HG02938 (cell line): Measurements from ENCODE around the gene HMCN2.
"Not testable (repeated sequence)": the region's sequence is repeated elsewhere in the genome, so short reads cannot be mapped to it uniquely, and the experiment has no call there.

Experiments
- ATAC-seq: cut with Tn5 transposase; IDR thresholded peaks from one replicate; pipeline ENCODE4 v1.9.1; 2021; ENCODE audit warnings: mild to moderate bottlenecking, moderate library complexity; ENCODE audit not compliant: unreplicated experiment

Gene HMCN2

DNA sequence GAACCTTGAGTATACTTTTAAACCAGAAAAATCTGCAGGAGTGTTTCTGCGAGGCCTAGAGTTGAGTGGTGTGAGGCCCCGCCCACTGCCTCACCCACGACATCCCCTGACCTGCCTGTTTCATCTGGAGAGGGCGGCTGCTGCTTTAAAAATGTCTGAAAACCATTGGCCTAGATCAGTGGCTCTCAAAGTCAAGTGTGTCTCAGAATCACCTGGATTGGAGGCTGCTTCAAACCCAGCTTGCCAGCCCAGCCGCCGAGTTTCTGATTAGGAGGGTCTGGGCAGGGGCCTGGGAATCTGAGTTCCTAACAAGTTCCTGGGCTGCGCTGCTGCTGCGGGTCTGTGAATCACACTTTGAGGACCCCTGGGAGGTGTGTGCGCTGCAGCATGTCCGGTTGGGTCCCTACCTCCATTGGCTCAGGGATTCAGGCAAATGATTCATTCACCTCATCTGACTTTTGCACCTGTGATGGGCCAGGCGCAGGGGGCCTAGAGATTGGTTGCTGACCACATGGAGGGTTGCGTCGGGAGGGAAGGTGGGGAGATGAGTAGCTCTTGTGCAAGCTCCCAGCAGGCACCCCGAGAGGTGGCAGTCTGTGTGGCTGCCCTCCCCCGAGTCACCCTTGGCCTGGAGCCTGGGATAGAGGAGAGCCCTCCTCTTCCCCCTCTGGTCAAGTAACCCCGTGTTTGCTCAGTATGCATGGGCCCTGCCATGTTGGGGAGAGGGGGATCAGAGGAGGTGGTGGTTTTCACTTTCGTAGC lies 27.6 kb upstream of the HMCN2 start:
- ATAC-seq = no peak

DNA sequence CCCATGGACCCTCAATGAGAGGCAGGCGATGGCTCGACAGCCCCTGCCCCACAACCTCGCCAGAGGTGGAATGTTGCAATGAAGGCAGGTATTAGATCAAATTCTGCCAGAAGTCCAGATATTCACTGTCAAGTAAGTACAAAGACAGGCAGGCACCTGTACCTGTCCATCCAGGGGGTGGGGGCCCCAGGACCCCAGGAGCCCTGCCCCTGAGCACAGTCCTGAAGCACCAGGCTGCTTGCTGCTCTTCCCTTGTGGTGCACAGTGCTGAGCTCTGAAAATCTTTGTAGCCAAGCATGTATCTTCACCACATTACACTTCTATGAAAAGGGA lies 26.2 kb upstream of the HMCN2 start:
- no peak for ATAC-seq

DNA sequence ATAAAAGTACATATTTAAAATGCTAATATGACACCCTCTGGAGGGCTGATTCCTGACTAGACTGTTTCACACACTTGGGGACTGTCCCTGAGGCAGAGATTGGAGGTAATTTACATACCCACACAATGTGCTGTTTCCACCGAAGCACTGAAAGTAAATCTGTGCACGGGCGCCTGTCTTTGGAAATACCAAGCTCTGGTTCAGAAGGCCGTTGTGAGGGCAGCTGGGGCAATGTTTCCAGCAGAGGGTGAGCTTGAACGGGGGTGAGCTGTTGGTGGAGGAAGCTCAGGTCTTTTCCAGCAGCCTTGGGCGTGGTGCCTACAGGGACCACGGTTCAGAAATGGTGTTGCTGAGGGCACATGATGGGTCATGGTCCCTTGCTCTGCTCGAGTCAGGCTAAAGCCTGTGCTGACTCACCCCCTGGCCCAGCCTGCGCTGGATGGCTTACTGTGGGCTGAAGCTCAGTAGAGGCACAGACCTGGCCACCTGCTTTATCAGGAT lies 25.8 kb upstream of the HMCN2 start:
- ATAC-seq = no peak

DNA sequence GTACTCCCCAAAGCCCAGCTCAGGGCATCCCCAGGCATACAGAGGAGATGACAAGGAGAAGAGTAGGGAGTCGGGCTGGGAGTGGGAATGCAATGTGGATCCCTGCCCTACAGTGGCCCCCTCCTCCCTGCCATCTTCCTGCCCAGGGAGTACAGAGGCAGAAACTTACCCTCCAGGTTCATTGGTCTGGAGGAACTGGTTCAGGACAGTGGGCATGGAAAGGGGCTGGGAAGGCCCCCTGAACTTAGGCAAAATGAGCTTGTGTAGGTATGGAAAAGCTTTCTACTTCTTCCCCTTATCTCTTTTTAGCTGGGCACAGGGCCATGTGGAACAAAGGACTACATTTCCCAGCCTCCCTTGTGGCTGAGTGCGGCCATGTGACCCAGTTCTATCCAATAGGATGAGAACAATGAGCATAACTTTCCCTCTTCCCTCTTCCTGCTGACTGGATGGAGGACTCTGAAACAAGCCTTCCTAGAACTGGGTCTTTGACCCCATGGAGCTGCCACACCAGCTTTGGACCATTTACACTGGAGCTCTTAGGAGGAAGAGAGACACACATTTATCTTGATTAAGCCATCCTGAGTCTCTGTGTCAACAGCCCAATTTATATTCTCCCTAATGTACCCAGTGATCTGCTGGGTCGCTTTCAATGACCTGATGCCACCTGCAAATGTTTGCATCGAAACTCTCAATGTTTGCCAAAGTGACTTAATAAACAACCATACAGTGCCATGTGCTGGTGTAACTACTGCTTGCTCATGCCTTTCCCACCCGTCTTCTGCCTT lies 25.0 kb upstream of the HMCN2 start:
- no peak for ATAC-seq

DNA sequence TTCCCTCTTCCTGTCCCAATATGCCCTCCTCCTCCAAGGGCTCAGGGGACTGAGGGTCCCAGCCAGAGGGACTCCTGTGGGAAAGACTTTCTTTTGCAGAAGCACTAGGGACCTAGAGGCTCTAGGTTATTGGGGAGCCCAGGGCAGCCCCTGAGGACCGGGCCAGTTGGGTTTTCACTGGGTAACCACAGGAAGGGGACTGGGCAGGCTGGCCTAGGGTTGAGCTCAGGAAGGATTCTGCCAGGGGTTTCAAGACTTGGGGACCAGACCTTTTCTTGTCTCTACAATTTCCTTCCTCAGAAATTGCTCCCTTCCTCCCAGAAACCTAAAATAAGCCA lies 24.4 kb upstream of the HMCN2 start:
- no peak for ATAC-seq

DNA sequence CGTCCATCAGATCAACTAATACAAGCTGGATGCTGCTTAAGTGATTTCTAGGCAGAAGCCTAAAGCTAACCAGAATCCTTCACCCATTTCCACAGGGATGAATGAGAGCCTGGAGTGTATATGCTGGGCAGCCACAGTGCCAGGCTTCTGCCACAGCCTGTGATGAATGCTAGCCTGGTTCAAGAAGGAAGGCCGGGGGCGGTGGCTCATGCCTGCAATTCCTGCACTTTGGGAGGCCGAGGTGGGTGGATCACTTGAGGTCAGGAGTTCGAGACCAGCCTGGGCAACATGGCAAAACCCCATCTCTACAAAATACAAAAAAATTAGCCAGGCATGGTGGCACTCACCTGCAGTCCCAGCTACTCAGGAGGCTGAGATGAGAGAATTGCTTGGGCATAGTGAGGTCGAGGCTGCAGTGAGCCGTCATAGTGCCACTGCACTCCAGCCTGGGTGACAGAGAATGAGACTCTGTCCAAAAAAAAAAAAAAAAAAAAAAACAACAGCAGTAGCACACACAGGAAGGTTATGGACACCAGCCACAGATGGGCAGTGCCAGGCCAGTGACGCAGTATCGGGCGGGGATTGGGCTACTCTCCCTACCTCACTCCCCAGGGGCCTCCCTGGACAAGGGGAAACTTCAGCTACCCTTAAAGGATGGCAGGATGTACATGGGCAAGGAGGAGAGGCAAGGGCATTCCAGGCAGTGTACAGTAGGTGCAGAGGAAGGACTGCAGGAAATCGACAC lies 23.1 kb upstream of the HMCN2 start:
- ATAC-seq = no peak

DNA sequence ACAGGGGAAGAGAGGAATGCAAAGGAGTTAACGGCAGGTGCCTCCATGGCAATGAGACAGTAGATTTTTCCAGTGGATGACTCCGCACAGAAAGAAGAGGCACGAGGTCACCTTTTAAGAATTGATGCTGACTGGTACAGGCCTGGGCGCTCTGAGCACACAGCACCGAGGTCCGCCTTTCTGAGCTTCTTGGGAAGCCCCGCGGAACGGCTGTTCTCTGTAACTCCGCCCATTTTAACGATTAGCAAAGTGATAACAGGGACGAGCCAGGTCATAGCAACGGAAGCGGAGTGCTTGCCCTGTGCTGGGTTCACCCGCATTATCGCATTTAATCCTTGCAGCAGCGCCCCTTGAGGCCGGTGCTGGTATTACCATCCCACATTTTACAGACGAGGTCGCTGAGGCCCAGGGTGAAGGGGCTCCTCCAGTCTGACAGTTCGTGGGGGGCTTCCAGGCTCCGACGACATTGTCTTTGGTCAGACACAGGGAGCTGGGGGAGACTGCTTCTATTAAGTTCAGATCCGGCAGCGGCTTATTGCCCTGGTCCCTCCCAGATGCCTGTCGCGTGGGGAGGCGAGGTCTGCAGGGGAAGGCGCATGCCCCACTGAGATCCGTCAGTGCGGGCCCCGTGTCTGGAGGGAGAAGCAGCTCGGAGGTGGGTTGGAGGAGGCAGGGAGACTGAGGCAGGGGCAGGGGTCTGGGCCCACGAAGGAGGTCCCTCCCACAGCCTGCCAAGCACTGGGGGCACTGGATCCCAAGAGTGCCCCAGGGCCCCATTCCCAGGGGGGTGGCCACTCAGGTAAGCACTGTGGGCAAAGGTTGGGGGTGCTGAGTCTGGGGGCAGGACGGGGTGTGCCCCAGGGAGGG lies 22.3 kb upstream of the HMCN2 start:
- ATAC-seq = no peak

DNA sequence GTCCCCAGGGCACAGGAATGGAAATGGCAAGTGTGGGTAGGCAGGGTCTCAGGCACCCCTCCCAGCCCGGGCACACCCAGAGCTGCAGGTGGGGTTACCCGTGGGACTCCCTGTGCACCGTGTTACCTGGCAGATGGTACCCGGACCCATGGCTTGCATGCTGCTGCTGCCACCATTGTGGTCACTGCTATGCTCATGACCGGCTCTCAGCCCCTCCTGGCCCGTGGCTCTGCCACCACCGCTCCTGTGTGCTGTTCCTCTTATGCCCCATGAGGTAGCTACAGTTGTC lies 21.7 kb upstream of the HMCN2 start:
- ATAC-seq = no peak

DNA sequence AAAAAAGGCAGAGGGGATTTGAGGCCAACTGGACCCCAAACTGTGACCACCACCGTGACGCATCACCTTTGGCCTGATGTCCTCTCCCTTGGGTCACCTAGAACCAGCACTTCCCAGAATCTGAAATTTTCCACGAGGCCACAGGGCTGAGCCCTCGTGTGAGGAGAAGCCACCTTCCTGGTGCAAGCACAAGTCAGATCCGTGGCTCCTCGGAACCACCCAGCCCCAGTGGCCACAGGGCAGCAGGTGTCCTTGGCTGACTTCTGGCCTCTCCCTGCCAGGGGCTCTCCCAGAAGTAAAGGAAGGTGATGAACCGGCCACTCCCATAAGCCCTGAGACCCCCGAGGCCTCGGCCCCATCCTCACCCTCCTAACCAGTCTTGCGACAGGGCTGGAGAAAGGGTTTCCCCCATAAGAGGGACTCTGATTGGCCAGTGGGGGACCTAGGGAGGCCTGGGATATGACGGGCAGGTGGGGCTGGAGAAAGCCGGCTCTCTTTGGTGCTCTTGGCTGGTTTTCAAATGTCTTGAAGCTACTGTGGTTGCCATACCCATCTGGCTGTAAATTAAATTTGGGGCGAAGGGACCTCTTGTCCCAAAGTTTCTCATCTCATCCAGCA lies 20.9 kb upstream of the HMCN2 start:
- ATAC-seq = no peak

DNA sequence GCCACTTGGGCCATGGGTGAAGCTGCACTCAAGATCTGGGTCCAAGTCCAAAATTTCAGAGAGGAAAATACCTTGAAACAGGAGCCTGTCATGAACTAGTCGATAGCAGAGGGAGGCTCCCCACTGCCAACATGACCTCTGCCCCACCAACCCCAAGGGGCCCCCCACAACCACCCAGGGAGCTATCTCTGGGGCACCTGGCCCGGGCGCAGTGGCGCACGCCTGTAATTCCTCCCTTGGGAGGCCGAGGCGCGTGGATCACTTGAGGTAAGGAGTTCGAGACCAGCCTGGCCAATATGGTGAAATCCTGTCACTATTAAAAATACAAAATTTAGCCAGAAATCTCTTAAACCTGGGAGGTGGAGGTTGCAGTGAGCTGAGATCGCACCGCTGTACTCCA lies 20.1 kb upstream of the HMCN2 start:
- ATAC-seq = no peak

DNA sequence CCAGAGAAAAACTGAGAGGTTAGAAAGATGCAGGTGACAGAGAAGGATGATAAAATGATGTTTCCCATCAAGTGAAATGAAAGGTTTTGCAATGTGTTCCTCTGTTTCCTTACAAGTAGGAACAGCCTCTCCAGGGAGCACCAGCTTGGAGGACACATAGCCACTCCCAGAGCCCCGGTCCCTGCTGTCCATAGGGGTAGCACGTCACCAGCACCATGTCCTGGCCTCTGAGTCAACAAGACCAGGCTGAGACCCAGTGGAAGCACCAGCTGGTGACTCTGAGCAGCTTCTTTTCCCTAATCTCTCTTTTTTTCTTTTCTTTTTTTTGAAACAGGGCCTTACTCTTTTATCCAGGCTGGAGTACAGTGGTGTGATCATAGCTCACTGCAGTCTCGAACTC lies 19.4 kb upstream of the HMCN2 start:
- ATAC-seq = no peak

DNA sequence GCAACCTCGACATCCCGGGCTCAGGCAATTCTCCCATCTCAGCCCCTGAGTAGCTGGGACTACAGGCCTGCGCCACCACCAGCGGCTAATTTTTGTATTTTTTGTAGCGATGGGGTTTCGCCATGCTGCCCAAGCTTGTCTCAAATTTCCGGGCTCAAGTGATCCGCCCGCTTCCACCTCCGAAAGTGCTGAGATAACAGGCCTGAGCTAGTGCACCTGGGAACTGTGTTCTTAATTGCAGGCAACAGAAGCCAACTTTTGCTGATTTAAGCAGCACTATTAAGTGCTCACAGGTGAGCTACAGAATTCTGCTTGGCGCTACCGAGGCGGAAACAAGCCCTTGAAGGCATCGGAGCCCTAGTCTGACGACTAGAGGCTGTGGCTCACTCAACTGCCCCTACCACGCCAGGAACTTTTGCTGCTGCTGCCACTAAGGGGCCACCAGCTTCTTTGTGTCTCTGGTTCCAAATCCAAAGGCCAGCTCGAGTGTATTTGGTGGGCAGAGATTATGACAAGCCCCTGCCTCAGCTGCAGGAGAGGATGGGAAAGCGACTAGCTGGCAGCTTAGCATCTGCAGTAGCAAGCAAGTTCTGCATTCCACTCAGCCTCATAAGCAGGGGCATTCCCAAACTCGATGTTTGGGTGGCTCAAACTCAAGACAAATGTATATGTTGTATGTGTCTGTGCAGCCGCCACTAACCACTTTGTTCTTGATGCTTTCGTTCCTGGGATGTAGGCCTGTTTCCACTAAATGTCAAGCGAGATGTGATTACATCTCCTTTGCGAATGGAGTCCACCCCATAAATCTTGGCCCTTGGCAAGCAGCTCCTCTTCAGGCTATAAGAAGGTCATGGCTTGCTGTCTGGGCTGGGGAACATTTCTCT lies 10.6 kb upstream of the HMCN2 start:
- ATAC-seq = no peak

DNA sequence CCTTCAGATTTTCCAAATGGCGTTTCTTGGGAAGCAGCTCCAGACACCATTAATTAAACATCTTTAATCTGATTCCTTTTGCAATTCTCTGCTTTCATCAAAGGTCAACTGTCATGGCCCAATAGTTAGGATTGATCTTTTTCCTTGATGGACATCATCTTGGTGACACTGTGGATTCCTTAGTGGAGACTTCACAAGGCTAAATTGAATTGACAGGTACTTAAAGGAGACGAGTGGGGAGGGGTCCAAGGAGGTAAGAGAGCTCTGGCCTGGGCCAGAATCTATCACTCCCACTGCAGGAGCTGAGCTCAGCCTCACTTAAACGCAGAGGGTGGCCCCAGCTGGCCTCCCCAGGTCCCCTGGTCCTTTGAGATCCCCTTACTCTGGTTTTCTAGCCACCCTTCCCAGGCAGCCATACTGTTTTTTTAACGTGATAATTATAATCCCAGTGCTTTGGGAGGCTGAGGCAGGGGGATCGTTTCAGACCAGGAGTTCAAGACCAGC lies 9.9 kb upstream of the HMCN2 start:
- ATAC-seq = no peak

DNA sequence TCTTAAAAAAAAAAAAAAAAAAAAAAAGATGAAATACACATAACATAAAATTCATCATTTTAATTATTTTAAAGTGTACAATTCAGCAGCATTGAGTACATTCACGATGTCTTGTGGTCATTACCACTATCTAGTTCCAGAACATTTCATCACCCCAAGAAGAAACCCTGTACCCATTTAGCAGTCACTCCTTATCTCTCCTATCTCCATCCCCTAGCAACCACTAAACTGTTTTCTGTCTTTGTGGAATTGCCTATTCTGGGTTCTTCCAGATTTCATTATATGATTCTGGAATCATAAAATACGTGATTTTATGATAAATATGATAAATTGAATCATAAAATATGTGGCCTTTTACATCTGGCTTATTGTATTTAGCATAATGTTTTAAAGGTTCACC lies 8.9 kb upstream of the HMCN2 start:
- ATAC-seq = no peak

DNA sequence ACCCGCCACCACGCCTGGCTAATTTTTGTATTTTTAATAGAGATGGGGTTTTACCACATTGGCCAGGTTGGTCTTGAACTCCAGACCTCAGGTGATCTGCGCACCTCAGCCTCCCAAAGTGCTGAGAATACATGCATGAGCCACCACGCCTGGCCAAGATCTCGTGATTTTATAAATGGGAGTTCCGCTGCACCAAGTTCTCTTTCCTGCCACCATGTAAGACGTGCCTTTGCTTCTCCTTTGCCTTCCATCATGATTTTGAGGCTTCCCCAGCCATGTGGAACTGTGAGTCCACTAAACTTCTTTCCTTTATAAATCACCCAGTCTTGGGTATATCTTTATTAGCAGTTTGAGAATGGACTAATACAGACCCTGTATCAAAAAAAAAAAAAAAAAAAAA lies 7.4 kb upstream of the HMCN2 start:
- not testable (repeated sequence) for ATAC-seq

DNA sequence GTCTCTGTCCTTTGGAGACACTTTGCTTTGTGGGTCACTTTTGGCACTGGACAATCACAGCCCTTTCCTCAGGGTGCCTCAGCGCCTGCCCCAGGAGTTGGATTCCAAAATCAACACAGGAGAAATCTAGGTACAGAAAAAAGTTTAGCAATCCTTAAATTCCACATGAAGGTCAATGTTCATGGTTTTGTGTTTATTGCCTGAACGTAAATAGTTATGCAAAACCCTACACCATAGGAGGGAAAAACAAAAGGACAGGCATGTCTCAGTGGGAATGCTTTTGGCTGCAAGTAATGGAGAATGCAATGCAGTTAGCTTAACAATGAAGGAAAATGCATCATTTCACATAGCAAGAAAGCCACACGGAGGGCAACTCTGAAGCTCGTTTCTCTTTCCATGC lies 6.5 kb upstream of the HMCN2 start:
- ATAC-seq = no peak

DNA sequence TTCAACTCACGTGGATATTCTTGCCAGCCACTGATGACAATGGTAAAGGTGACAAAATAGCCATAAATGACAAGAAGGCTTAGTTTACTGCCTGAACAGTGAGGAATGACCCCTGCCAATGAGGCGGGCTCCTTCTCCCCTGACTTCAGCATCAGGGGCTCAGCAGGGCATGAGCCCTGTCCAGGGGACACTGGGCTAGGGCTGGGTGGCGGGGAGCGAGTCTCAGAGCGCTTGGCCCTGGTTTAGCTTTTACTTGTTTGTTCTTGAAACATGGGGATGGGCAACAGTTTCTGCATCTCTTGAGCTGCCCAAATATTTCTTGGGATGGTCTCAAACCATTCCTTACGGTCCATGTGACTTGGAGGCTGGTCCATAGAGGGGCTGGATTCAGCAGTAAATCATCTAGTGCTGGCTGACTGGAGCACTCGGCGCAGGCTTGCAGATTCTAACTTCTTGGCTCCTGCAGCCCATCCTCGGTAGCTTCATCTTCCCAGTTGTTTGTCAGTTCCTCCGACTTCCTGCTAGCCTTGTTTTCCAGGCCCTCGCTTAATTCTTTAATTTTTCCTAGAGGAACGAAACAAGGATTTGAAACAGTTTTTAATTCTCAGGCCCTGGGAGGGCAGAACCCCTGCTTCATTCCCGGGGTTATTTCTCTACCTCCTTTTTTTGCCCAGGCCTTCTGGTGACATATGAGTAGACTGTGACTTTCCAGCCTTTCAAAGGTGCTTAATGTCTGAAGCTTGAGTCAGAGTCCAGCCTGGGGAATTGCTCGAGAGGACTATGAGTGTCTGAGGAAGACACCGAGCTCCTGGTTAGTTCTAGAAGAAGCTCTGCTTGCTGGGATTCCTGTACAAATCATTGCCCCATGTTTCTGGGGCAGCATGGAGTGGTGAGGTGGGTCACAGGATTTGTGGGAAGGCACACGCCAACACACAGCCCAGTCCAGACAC lies 4.5 kb upstream of the HMCN2 start:
- ATAC-seq = no peak

DNA sequence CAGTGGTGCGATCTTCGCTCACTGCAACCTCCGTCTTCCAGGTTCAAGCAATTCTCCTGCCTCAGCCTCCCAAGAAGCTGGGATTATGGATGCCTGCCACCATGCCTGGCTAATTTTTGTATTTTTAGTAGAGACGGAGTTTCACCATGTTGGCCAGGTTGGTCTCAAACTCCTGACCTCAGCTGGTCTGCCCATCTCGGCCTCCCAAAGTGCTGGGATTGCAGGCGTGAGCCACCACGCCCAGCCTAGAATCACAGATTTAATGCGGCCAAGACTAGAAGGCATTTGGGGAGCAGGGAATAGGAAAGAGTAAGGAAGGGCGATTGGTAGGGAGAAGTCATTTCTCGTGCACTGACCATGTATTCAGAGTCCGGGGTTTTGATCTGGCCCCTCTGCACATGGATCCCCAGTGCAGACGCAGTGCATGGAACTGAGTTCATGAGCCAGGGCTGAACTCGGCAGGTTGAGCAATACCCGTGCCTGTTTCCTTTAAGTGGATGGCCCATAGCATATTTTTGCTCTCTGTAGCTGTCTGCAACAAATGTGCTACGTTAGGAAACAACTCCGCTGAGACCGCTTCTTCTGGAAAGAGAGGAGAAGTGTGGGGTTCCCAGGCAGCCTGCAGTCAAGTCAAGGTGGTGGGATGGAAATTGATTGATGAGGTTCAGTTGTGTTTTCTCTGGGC lies 3.4 kb upstream of the HMCN2 start:
- ATAC-seq = no peak
